ENCODE data around the gene PHLDB1.
"Not testable (repeated sequence)": the region's sequence is repeated elsewhere in the genome, so short reads cannot be mapped to it uniquely, and the experiment has no call there.

The PHLDB1 gene

GRCh38 chr11:118607401-118608359 is at the start of gene PHLDB1:
TSS of gene PHLDB1 (plus strand) at chr11:118607615. CDS start at chr11:118613837, 6,222 bp downstream.
- H3K4me3 ChIP-seq (ENCODE audit: low read depth, low read length), result peak within 1 kb of the TSS; percentile 85
- peaks cover 3% of the 10 kb centered on the region for H3K36me3 ChIP-seq (replicated peaks)
- TF ChIP-seq, protein P1, sequence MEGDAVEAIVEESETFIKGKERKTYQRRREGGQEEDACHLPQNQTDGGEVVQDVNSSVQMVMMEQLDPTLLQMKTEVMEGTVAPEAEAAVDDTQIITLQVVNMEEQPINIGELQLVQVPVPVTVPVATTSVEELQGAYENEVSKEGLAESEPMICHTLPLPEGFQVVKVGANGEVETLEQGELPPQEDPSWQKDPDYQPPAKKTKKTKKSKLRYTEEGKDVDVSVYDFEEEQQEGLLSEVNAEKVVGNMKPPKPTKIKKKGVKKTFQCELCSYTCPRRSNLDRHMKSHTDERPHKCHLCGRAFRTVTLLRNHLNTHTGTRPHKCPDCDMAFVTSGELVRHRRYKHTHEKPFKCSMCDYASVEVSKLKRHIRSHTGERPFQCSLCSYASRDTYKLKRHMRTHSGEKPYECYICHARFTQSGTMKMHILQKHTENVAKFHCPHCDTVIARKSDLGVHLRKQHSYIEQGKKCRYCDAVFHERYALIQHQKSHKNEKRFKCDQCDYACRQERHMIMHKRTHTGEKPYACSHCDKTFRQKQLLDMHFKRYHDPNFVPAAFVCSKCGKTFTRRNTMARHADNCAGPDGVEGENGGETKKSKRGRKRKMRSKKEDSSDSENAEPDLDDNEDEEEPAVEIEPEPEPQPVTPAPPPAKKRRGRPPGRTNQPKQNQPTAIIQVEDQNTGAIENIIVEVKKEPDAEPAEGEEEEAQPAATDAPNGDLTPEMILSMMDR (IDR thresholded peaks at IDR 0.05; ENCODE audit: low read depth, low read length, missing control alignments), result peak; percentile 76
- in situ Hi-C loops (cut with HindIII; ENCODE audit: low pct_ligation_motif_present, low sequenced_read_pairs), result no loop called here
- H3K27me3 ChIP-seq (replicated peaks), result no peaks in the 10 kb centered on the region
- DNase-seq, result peak; percentile 60
- peak within 1 kb of the TSS; percentile 89 for H3K27ac ChIP-seq

GRCh38 chr11:118560806-118561205 is 46.6 kb upstream of the PHLDB1 start:
- H3K27me3 ChIP-seq (replicated peaks), result no peaks in the 10 kb centered on the region
- in situ Hi-C loops (cut with HindIII; ENCODE audit: low pct_ligation_motif_present, low sequenced_read_pairs), result no loop called here
- TF ChIP-seq, protein P1 (IDR thresholded peaks at IDR 0.05; ENCODE audit: low read depth, low read length, missing control alignments), result no peak
- no peak overlapping the region for H3K27ac ChIP-seq
- peaks cover 2% of the 10 kb centered on the region for H3K36me3 ChIP-seq (replicated peaks)
- DNase-seq, result no peak
- no peak overlapping the region for H3K4me3 ChIP-seq (ENCODE audit: low read depth, low read length)

DNA sequence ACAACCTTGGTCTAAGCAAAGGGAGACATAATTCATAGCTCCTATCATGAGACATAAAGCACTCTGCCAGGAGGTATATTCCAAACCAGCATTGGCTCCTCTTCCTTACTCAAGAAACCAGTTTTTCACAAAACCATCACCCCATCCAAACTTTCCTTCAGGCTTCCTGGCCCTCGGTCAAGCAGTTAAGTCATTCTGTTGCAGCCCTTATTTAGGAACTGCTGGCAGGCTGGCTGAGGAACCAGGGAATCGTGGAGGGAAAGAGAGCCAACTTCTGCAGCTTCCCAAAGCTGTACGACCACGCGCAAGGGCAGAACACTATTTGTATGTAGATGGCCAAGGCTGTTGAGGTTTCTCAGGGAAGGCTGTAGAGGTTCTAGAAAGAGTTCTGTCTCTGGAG is 42.4 kb upstream of the PHLDB1 start:
- Histone ChIP-seq H3K36me3 (replicated peaks) (no peaks in the 10 kb centered on the region), H3K4me3 (ENCODE audit: low read depth, low read length) (peak overlapping the region; percentile 67), H3K27me3 (replicated peaks) (no peaks in the 10 kb centered on the region), H3K27ac (no peak overlapping the region)
- in situ Hi-C loops (cut with HindIII; ENCODE audit: low pct_ligation_motif_present, low sequenced_read_pairs), result no loop called here
- DNase-seq, result no peak
- TF ChIP-seq, protein P1 (IDR thresholded peaks at IDR 0.05; ENCODE audit: low read depth, low read length, missing control alignments), result no peak

DNA sequence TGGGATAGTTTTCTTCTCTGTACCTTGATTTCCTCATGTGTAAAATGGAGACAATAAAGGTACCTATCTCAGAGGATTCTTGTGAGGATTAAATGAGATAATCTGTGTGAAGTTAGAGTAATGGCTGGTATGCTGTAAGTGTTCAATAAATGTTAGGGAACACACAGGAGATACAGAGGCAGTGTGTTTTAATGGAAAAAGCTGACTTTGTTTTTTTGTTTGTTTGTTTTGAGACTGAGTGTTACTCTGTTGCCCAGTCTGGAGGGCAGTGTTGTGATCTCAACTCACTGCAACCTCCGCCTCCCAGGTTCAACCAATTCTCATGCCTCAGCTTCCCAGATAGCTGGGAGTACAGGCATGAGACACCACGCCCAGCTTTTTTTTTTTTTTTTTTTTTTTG is 37.7 kb upstream of the PHLDB1 start:
- Histone ChIP-seq H3K27ac (no peak overlapping the region), H3K4me3 (ENCODE audit: low read depth, low read length) (no peak overlapping the region), H3K27me3 (replicated peaks) (no peaks in the 10 kb centered on the region), H3K36me3 (replicated peaks) (peaks cover 9% of the 10 kb centered on the region)
- in situ Hi-C loops (cut with HindIII; ENCODE audit: low pct_ligation_motif_present, low sequenced_read_pairs), result no loop called here
- DNase-seq, result no peak
- TF ChIP-seq, protein P1 (IDR thresholded peaks at IDR 0.05; ENCODE audit: low read depth, low read length, missing control alignments), result no peak

- in situ Hi-C loops (cut with HindIII; ENCODE audit: low pct_ligation_motif_present, low sequenced_read_pairs), result no loop called here
- Histone ChIP-seq H3K4me3 (ENCODE audit: low read depth, low read length) (no peak overlapping the region), H3K27ac (no peak overlapping the region), H3K27me3 (replicated peaks) (no peaks in the 10 kb centered on the region), H3K36me3 (replicated peaks) (peaks cover 9% of the 10 kb centered on the region)
- no peak for DNase-seq
- TF ChIP-seq, protein P1 (IDR thresholded peaks at IDR 0.05; ENCODE audit: low read depth, low read length, missing control alignments), result no peak
Measured at GRCh38 chr11:118570787-118571186, 36.6 kb upstream of the PHLDB1 start.

DNA sequence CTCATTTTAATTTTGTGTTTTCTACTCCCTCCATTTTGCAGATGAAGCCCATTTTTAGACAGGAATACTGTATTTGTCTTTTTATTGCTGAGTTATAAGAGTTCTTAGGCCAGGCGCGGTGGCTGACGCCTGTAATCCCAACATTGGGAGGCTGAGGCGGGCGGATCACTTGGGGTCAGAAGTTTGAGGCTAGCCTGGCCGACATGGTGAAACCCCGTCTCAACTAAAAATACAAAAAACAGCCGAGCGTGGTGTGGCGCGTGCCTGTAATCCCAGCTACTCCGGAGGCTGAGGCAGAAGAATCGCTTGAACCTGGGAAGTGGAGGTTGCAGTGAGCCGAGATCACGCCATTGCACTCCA is 35.7 kb upstream of the PHLDB1 start:
- peak; percentile 27 for DNase-seq
- in situ Hi-C loops (cut with HindIII; ENCODE audit: low pct_ligation_motif_present, low sequenced_read_pairs); H3K36me3 ChIP-seq (replicated peaks); H3K27me3 ChIP-seq (replicated peaks): not testable (repeated sequence)
- H3K27ac ChIP-seq, result peak overlapping the region; percentile 98
- peak overlapping the region; percentile 97 for H3K4me3 ChIP-seq (ENCODE audit: low read depth, low read length)

Measured in brain microvascular endothelial cell (primary cell).